COLO829 (cell line): ENCODE measurements around the gene DOCK4.

Experiments
- DNase-seq: peaks from one replicate; pipeline ENCODE4 v3.0.0; 2012; ENCODE audit warnings: low spot score

The DOCK4 gene

GRCh38 chr7:112214883-112215282 is 8.7 kb upstream of the DOCK4 start:
- DNase-seq = no peak

DNA sequence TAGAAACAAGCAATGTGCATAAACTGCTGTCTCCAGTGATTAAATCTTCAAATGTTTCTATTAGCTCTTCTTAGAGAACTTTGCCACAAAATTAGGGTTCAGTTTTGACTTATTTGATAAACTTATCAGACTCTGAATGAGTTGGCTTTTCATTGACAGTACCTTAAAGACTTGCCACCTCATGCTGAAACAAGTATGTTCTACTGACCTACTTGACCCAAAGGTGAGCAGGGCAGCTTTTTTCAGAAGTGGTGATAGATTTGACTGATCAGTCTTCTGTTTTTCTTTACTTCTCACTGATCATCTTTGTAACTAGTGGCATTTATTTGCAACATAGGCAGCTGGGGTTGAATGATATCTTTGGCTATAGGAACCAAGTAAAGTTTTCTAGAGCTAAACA is 8.1 kb upstream of the DOCK4 start:
- no peak for DNase-seq

- no peak for DNase-seq
Measured at GRCh38 chr7:112213735-112214134, 7.5 kb upstream of the DOCK4 start.

DNA sequence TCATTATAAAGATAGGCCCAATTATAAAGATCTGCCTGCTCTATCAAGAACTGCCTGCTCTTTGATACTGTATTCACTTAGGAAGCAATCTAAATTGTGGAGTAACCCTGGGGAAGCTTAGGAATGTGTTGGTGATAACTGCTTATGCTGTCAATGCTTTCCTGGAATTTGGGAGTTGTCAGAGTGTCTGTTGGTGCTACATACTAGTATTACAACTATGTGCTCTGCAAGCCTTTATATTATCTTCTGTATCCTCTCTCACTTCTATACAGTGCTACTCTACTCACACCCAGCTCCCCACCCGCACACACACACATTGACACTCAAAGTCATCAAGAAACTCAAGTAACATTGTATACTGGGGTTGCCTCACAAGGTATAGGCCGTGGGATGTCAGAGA is 6.4 kb upstream of the DOCK4 start:
- no peak for DNase-seq

GRCh38 chr7:112211348-112211907 is 5.2 kb upstream of the DOCK4 start:
- DNase-seq = no peak

- DNase-seq = no peak
Measured at GRCh38 chr7:112207765-112208164, 1.6 kb upstream of the DOCK4 start.

GRCh38 chr7:112206991-112207592 is 893 bp upstream of the DOCK4 start:
- peak; percentile 16 for DNase-seq

DNA sequence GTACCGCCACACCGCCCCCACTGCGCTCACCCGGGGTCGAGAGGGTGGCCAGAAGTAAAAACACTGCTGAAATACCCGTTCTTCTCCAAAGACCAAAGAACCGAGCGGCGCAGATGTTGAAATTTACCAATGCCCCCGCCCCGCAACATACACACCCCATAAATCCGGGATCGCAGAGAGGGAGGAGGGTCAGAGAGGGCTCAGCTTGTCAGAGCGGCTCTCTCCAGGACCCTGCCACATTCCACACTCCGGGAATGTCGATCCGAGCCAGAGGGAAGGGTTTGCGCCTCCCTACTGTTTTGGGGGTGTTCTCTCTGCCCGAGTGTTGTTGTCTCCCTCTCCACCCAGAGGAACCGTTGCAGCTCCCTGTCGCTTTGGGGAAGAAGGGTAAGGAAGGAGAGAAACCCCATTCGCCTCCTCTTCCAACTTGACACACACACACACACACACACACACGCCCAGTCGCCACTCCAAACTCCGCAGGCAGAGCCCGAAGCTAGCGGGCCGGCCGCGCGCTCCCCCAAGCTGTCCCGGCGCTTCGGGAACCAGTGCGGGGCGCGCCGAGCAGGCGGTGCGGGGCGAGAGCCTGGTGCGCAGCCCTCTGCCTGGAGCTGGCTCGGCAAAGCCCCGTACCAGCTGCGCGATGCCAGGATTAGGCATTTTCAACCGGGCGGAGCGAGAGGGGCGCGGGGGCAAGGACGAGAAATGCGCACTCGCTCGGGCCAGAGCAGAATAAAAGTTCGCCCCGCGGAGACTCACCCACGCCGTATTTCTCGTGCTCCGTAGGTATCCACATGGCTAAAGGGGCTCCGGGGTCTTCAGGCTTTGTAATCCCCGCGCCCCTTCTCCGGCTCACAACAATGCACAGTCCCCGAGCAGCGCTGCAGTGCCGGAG is 609 bp downstream of the DOCK4 start:
- peak; percentile 37 for DNase-seq

- DNase-seq = peak; percentile 21
Measured at GRCh38 chr7:112204499-112205342, 1.5 kb downstream of the DOCK4 start.

DNA sequence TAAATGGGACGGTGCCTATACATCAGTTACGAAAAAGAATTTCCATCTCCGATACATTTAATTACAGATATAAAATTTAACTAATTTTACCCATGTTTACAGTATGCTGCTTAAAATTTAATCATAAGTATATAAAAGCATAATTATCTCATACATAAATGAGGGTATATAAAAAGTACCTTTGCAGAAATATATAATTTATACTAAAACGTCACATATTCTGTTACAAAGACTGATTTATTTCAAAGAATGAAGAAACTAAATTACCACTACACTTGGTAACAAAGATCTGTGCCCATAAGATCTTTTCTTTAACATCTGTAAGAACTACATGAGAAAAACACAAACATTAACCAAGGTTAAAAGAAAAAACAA is 2.8 kb downstream of the DOCK4 start:
- no peak for DNase-seq

DNA sequence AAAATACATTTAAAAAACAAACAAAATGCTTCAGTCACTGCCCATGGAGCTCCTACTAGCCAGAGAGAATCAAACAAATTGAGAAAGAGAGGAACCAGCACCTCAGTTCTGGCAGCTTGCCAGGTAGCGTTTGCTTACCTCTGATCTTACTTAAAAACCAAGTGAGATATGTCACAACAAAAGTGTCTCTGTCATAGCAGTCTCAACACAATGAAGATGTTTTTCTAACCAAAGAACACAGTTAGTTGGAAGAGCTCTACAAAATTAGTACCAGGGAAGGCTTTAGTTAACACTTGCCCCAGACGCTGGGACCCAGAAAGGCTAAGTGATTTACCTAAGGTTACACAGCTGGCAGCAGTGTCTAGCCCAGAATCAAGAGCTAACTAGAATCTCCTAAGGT is 3.4 kb downstream of the DOCK4 start:
- DNase-seq = no peak

DNA sequence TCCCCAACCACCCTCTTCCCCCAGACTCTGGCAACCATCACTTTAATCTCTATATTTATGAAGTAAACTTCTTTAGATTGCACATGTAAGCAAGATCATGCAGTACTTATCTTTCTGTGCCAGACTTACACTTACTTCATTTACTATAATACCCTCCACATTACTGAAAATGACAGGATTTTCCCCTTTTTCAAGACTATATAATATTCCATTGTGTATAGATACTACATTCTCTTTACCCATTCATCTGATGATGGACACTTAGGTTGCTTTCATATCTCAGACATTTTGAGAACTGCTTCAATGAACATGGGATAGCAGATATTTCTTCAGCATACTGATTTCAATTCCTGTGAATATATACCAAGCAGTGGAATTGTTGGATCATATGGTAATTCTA is 4.4 kb downstream of the DOCK4 start:
- no peak for DNase-seq

DNA sequence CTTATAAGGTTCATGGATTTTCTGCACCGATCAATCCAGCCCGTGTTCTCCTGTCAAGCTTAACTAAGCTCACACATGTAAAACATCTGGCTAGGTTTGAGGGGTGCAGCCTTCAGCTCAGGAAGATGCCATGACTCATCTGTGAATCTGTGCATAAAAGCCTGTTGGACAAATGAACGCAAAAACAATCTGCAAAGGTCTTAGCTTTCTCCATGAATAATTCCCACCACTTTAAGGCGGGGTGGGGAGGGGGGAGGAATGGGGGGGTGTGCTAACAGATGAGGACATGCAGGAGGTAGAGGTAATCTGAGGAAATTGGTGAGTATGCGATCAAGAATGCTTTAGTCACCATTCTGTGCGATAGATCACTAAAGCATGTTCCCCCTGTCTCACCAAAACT is 4.8 kb downstream of the DOCK4 start:
- DNase-seq = no peak

GRCh38 chr7:112199672-112200071 is 6.5 kb downstream of the DOCK4 start:
- DNase-seq = no peak

DNA sequence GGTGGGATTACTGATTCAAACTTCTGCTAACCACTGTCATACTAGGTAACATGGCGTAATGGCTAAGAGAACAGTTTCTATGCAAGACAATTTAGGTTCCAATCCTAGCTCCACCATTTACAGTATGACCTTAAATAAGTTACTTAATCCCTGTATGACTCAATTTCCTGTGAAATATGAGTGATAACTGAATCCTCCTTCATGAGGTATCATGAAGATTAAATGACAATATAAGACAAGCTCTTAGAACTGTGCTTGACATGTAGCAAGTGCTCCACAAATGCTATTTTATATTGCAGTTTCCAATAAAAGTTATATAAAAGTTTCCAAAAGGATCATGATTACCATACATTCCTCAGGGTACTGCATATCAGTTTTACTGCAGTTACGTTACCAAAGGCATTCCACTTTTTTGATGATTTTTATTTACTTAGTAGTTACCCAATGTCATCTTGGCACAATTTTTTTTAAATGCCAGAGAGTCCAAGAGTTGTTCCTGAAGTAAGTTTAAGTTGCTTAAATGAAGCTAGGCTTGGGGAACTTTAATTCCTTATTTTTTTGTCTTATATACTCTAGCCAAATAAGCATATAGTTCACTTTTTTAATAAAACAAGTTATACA is 7.1 kb downstream of the DOCK4 start:
- no peak for DNase-seq

DNA sequence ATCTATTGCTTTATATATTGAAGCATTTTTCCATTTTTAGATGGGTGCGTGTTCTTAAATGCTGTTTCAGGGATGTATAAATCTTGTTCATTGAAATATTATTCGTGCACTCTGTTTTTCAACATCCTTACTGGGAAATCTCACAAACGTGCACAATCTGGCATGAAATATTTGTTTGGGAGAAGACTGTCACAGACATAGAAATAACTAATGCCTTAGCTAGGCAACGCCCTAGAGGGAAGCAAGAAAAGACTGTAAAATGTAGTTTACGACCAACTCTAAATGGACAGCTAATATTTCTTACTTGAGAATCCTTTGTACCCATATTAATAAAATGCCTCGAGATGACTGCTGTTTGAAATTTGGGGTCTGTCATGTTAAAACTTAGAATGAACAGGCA is 8.9 kb downstream of the DOCK4 start:
- no peak for DNase-seq

- no peak for DNase-seq
Measured at GRCh38 chr7:112195717-112196116, 10.5 kb downstream of the DOCK4 start.

- DNase-seq = no peak
Measured at GRCh38 chr7:112193915-112194502, 12.2 kb downstream of the DOCK4 start.

DNA sequence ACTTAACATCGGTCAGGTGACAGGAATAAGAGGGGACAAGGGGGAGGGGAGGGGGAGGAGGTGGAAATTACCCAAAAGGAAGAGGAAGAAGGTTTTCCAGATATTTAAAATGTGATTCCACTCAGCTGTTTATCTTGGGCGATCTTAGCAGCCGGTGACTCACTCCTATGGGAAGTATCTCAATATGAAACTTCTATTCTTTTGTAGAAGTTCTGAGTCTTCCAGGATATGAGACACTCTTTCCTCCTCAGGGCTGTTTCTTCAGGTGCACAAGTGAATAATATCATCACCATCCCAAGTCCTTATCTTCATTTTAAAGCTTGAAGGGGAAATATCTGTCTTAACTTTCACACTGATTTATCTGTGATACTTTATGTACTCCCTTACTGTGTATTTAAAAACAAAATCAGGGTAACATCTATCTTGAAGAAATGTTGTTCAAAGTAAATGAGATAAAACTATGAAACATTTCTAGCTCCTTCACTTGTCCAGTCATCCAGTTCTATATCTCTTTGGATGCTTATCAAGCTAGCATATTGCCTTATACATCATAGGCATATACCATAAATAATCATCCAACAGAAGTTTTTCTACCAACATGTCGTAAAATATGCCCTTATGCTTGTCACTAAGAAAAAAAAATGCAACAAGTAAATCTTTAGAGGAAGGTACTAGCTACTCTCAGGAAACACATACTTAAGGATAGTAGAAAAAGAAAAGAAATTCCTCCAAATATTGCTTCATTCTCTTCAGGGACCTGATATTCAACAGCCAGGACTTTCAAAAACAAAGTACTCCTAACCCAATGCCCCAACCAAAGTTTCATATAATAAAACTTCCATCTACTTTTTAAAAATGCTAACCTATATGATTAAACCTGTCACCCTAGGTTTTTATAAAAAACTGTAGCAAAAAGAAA is 13.7 kb downstream of the DOCK4 start:
- peak; percentile 64 for DNase-seq

DNA sequence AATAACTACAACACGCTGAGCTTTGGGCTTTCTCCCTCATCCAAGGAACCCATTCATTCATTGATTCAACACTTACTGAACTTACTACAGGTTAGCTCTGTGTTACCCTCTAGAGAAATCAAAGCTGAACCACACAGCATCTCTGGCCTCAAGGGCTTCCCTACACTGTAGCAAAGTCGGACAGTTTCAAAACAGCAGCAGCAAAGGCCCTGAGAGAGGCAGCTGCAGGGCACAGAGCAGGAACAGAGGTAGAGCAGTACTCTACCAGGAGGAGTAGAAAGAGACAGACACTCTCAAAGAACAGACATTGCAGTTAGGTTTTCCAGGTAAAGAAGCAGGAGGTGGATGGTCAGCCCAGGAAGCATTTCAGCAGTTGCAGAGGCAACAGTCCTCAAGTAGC is 16.1 kb downstream of the DOCK4 start:
- DNase-seq = no peak

GRCh38 chr7:112189691-112190090 is 16.5 kb downstream of the DOCK4 start:
- DNase-seq = no peak
